GM18511 (cell line): Measurements from ENCODE around the gene NFIX.

Experiments
- ATAC-seq: cut with Tn5 transposase; IDR thresholded peaks from one replicate; pipeline ENCODE4 v1.9.1; 2021; ENCODE audit warnings: mild to moderate bottlenecking, moderate library complexity; ENCODE audit not compliant: unreplicated experiment

NFIX gene

DNA sequence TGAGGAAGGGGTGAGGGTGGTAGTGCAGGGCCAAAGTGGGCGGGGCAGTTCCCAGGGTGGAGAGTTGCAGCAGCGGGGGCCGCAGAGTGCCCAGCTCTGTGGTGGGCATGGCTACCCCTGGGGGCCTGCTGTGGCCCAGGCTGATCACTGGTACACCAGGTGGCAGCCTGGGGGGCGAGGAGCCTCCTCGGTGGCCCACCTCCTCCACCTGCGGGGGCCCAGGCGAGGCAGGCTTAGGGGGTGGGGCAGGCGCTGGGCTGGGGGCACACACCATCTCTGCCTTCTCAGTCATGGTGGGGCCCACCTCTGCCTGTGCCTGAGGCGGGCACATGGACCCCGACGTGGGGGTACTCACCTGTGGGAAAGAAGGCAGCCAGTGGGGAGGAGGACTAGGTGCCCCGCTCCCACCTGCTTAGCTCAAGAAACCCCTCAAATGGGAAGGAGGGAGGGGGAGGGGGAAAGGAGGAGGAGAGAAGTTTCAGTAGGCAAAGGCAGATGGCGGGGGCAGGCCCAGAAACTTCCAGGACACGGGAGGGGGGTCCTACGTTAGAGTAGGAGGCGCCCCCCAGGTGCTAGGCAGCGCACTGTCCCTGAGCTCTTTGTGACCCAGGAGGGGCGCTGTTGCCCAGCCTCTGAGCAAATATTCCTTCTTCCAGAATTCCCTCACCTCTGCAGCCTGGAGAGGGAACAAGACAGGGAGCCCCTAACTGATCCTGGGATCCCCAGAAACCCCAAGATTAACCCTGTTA lies 105.7 kb downstream of the NFIX start:
- no peak for ATAC-seq

DNA sequence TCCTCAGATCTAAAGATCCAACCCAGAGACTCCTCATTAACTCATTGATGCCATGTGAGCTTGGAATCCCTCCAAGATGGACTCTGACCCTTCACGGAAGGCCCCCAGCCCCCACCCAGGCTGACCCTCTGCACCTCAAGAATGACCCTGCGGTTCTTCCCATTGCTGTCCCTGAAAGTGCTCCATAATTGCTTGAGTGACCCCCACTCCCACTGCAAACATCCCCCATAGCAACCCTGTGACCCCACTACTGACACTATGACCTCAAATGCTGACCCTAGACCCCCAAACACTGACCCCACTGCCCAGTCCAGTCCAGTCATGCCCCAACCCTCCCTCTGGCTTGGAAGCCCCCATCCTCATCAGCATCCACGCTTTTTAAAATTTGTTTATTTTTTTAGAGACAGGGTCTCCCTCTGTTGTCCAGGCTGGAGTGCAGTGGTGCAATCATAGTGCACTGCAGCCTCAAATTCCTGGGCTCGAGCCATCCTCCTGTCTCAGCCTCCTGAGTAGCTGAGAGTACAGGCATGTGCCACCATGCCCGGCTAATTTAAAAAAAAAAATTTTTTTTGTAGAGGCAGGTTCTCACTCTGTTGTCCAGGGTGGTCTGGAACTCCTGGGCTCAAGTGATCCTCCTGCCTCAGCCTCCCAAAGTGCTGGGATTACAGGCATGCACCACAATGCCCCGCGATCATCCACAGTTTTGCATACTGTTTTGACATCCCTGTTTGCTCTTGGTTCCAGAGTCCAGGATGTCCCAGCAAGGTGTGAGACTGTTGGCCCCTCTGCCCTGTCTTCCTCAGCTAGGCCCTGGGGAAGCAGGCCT lies 106.5 kb downstream of the NFIX start:
- ATAC-seq: no peak

DNA sequence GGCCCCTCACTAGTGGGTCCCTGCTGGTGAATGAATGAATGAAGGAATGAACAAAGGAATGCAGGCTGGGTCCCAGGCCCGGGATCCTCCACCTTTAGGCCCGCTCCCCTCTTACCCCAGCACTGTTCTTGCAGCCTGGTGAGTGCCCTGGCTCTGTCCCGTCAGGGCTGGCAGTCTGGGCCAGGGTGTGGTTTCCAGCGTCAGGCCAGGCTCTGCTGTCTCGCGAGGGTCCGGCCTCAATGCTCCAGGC lies 107.1 kb downstream of the NFIX start:
- peak; percentile 17 for ATAC-seq

DNA sequence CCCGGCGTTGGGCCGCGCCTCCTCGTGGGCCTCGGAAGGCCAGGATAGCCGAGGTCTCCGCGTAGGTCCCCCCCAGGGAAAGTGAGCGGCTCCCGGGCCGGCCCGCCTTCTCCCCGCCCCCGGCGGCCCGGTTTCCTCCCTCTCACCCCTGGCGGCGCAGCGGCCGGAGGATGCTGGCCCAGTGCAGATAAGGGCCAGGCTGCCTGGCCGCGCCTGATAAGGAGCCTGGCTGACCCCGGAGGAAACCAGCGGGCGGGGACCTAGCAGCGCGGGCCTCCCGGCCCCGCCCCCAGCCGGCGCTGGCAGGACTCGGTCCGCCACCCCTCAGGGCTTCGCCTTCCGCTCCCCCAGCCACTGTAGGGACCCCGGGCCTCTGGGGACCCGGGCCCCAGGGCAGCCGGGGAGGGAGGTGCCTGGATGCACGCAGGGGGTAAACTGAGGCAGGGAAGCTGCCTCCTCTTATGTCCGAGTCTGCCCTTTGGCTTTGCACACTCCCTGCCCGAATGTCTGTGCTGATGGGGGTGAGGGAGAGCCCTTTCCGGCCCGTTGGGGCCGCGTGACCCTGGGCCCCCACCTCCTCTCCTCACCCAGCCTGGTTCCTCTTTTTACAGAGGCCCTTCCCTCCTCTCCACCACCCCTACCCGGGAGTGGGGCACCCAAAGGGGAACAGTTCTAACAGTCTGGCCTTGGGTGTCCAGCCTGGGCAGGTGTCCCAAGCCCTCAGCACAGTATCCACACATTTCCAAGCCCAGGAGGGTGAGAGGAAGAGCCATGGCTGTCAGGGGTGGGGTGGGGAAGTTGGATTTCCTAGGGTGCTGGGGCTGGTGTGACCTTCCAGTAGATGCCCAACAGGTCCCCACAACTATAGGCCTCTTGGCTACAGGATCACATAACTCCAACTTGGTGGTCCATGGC lies 107.6 kb downstream of the NFIX start, which contains the start of gene LYL1:
Gene LYL1, minus strand, starts transcription at position 193 of the 915 bp plus-strand sequence. CDS start 1,687 bp downstream, outside the sequence.
- ATAC-seq: peak; percentile 53

DNA sequence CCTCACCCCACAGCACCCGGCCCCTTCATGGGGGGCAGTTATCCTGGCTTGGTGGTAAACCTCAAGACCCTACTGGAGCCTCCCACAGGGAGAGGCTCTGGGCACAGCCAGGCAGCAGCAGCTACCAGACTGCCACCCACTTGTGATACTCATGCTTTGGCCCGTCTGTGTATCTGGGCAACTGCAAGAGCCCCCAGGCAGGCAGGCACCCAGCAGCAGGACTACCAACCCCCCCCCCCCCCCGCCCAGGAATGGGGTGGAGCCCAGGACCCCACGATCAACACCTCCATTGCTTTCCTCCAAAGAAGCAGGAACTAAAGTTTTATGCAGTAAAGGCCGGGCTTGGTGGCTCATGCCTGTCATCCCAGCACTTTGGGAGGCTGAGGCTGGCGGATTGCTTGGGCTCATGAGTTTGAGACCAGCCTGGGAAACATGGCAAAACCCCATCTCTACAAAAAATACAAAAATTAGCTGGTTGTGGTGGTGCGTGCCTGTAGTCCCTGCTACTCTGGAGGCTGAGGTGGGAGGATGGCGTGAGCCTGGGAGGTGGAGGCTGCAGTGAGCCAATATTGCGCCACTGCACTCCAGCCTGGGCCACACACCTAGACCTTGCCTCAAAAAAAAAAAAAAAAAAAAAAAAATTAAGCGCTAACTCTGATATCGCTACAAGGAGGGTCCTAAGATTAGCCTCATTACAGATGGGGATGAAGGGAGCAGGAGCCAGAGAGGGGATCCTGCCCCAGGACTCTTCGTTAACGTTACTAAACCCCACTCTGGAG lies 108.5 kb downstream of the NFIX start:
- no peak for ATAC-seq

DNA sequence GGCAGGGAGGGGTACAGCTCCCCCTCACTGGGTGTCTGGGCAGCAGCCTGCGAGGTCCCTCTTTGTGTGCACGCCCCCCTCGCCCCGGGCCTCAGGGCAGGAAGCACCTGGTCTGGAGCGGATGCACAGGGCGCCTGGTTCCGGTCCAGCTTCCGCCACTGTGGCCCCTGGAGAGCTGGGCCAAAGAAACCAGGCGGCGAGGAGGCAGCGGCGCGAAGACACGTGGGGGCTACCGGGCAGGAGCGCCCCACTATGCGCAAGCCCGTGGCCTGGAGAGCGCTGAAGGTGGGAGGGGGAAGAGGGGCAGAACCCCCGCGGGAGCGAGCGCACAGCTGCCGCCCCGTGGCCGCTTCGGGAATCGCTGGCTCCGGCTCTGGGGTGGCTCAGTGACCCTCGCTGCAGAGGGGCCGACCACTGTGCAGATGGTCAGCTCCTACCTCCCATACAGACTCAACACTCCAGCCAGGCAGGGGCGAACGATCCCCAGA lies 109.1 kb downstream of the NFIX start:
- ATAC-seq: no peak

DNA sequence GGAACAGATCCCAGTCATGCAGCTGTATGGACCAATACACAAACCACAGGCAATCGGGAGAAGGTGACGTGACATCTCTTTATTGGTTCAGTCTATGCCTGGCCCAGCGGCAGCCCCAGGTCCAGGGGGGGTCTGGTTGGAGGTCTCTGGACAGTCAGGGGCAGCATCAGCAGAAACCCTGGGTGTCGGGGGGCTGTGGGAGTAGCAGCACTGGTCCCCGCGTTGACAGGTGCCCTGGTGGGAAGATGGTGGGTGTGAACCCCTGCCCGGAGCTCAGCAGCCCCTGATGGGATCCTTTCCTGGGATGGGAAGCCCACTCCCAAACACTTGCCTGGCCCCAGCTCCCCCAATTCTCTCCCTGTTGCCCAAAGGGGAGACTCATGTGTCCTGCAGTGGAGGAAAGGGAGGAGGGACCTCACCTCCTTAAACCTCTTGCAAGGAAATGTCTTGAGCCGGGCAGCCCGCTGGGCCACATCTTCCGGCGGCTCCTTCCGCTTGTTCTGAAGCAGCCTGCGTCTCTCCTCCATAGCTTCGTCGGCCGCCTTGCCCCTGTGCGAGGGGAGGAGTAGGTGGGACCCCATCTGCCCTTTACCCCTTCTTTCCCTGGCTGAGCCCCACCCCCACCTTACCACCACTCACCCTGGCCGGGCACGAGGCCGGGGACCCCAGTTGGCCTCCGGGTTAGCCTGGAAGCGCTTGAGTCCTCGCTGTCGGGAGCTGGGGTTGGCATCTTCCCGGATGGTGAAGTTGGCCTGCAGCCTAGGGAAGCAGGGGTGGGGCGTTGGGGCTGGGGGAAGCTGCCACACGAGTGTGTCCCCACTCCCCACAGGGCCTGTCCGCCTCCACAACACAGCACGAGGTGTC lies 109.8 kb downstream of the NFIX start:
- no peak for ATAC-seq

DNA sequence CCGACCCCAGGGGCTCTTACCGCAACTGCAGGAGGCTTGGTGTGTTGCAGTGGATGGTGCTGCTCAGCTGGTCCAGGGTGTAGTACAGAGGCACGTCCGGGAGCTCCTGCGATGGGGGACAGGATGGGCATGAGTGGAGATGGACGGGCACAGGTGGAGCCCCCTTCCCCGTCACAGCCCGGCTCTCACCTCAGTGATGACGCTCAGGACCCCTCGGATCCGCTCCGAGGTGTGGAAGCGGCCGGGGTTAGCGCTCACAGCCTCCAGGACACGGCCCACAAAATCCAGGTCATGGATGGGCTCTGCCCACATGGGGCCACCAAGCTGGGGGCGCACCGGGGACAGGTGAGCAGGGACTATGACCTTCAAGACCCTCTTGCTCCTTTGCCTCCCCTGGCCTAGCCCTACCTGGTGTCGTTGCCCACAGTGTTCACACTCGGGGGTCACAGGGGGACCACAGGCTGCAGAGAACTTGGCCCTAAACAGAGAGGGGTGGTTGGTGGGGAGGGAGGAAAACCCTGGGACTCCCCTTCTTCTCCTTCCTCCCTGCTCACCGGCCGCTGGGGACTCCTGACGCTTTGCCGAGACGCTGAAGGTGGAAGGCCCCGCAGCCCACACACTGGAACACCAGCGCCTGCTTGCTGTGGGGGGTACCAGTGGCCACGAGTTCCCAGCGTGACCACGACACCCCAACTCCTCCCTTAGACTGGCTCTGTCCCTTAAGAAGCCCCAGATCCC lies 114.3 kb downstream of the NFIX start:
- ATAC-seq: no peak

DNA sequence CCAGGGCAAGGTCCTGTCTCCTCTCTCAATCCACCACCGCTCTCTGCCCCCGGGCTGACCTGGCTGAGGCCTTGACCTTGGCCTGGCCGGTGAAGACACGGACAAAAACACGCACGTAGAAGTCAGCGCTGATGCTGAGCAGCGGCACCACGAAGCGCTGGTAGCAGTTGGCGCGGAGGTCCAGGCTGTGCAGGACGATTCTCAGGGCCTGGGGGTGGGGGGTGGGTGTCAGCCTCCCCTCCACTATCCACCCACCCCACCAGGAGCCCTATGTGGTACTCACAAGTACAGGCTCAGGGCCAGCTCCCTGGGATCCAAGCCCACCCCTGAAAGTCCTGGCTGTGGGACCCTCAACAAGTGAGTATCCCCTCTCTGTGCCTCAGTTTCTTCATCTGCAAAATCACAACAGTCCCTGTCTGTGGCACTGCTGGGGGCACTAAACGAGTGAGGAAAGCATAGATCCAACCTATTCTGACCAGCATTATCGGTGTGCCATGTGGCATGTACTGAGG lies 114.9 kb downstream of the NFIX start:
- no peak for ATAC-seq

DNA sequence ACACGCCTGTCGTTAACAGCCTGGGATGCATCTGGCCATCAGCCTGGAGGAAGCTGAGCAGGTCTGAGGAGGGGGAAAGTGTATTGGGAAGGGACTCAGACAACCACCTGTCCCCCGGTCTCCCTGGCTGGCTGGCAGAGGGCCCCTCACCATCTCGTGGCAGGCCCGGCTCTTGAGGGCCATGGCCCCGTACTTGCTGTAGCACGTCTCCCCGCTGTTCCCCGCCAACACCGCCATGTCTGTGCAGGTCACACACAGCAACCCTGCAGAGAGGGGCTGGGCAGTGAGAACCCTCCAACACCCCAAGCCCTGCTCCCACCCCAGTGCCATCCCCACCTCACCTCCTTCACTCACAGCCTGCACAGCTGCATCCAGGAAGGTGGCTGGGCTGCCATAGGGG lies 117.3 kb downstream of the NFIX start:
- ATAC-seq: no peak

DNA sequence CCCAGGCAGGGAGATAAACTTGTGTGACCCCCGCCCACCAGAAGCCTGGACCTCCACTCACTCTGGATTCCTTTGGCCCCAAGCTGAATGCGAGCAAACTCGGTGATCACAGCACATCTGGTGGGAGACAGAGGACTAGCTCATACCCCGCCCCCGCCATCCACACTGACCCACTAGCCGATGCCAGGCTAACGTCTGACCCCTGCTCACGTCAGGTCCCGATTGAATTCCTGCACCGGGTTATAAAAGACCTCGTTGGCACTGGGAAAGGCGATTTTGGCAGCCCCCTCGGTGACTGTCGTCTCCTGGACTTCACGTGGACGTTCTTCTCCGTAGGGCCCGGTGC lies 120.6 kb downstream of the NFIX start:
- no peak for ATAC-seq

DNA sequence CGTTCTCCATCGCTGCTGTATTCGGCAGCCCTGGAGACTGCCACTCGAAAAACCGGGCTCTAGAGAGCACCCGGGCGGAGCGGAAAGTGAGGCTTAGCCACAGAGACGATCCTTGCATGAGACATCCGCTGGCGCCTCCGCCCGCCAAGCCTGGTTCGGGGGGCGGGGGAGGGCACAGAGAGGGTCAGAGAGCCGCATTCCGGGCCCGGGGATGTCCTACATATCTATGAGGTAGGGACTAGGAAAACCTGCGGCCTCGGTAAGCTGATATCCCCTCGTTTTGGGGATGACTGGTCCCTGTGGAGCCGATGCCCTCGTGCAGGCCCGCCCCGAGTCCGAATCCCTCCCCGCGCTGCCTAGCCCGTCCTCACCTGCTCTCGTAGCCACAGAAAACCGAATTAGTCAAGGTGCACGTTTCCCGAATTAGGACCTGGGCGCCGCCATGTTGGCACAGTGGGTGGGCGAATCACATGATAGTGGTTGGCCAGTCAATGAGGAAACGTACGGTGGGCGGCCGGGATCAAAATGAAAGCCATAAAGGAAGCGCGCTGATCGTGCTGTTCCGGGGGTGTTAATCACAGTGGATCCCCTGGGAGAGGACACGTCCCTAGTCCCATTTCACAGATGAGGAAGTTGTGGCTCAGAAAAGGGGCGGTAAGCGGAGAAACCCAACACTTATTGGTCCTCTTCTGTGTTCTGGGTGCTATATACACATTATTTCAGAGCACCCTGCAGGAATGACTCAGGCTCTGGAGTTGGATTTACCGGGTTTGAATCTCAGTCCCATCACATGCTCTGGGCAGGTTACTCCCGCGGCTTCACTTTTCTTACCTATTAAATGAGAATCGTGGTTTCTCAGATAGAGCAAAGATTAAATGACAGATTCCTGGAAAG lies 121.3 kb downstream of the NFIX start, which contains the start of gene TRMT1:
Gene TRMT1, minus strand, starts transcription at position 459 of the 894 bp plus-strand sequence. Its CDS starts 341 bp downstream, at position 118.
- ATAC-seq: peak; percentile 55

DNA sequence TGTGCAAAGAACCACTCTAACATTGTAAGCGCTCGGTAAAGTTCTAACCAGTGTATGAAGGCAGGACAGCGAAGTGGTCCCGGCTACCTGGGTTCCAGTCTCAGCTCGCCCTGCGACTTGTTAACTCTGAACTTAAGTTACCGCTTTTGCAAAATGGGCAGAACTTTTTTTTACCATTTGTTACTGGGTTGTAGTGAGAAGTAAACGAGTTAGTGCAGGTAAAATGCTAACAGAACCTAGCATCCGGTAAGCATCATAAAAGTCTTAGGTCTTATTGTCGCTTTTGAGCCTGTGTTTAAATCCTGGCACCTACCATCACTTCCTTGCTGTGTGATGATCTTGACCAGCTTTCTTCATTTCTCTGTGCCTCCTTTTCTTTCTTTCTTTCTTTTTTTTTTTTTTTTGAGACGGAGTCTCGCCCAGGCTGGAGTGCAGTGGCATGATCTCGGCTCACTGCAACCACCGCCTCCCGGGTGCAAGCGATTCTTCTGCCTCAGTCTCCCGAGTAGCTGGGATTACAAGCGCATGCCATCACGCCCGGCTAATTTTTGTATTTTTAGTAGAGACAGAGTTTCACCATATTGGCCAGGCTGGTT lies 122.0 kb downstream of the NFIX start:
- ATAC-seq: no peak

DNA sequence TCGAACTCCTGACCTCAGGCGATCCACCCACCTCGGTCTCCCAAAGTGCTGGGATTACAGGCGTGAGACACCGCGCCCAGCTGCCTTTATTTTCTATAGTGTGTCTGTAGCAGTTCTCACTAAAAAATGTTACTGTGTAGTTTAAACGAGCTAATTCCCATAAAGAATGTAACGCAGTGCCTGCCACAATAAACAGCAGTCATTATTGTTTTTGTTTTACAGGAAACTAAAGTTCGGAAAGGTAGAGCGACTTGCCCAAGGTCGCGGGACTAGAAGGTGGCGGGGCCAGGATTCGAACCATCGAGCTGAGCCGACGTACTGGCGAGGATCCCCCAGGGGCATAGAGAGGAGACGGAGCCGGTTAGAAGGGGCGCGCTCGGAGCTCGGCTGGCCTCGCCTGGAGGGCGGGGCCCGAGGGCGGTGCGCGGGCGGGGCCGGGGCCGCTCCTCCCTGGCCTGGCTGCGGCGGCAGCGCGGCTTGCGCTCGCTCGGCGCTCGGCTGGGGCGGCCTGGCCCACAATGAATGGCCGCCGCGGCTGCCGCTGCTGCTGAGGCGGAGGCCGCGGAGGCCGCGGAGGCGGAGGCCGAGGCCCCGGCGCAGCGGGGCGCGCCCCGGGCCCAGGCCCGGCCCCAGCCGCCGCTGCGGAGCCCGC lies 122.6 kb downstream of the NFIX start, which contains the start of gene NACC1:
Gene NACC1, plus strand, starts transcription at position 493 of the 652 bp plus-strand sequence. CDS start 16,944 bp downstream, outside the sequence.
- peak; percentile 61 for ATAC-seq

DNA sequence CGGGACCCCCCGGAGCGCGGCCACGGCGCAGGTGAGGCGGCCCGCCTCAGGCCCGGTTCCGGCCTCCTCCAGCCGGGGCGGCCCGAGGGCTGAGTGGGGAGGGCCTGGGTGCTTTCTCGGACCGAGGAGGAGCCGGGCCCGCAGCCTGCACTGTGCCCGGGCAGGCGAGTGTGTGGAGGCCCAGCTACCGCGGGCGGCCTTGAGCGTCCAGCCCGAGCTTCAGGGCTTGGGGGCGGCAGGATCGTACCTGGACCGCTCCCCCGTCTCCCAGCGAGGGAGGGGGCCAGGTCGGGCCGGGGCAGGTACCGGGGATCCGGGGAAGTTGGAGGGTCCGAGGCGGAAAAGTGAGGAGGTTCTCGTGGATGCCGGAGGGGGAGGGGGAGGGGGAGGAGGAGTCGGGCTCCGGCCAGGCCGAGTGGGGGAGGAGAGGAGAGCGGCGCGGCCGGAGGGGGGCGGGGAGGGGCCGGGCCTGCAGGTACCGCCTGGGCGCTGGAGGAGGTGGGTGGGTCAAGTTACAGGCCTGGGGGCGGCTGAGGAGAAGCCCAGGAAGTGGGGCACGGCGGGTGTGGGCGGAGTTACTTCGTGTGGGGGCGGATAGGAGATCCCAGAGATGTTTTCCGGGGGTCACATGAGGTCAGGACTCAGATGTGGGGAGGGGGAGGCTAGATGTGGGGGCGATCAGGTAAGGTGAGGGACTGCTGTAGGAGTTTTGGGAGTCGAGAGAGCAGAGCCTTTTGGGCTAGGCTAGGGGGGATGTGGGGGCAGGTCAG lies 123.3 kb downstream of the NFIX start:
- no peak for ATAC-seq

DNA sequence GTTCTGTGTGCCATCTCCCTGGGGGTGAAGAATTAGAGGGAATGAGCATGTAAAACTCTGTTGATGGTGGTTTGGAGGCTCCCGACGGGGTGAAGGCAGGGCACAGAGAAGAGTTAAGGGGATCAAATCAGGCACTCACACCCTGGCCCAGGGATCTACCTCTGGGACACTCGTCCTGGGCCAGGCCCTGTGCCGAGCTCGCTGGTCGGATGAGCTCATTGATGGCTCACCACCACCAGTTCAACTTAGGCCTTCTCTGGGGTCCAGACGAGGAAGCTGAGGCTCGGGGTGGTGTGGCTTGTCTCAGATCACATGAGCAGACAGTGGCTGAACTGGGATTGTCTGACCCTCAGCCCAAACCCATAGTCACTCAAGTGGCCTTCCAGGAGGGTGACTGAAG lies 124.4 kb downstream of the NFIX start:
- no peak for ATAC-seq
